ENCODE results near the gene CDH12. TPM values are rescaled to one million over a fixed set of nuclear protein-coding genes. Genes with fewer than 3 reads are reported as not detected.

CDH12 gene
- total RNA-seq, 4 donors from 2014 or later: not detected

DNA sequence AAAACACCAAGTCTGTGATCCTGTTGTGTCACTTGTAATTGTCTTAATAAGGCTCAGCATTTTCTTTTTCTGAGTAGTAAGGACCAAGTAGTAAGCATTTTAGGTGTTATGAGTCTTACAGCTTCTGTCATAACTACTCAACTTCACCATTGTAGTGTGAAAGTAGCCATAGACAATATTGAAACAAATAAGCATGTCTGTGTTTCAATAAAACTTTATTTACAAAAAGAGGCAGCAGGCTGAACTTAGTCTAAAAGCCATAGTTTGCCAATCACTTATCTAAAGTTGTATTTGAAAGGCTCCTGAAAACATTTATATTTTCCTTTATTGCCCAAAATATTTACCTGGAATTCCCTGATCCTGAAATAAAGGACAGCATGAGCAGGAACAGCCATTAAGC lies 796.1 kb downstream of the CDH12 start:
- DNase-seq: no peak
- TF ChIP-seq CTCF (IDR thresholded peaks at IDR 0.05): no peak
- no peak for TF ChIP-seq POLR2A (IDR thresholded peaks at IDR 0.05)
- H3K4me1 ChIP-seq: no peaks in the 10 kb centered on the region
- no peak overlapping the region for H3K27ac ChIP-seq
- H3K36me3 ChIP-seq: no peaks in the 10 kb centered on the region
- intact Hi-C loops (cut with DNase I): no loop called here
- no peak overlapping the region for H3K4me3 ChIP-seq (replicated peaks in 1 of 3)
- no peaks in the 10 kb centered on the region for H3K27me3 ChIP-seq
- H3K9me3 ChIP-seq: no peaks in the 10 kb centered on the region

GRCh38 chr5:22056601-22057000 lies 796.5 kb downstream of the CDH12 start:
- Histone ChIP-seq H3K4me1 (no peaks in the 10 kb centered on the region), H3K4me3 (replicated peaks in 1 of 3) (no peak overlapping the region), H3K27me3 (no peaks in the 10 kb centered on the region), H3K36me3 (no peaks in the 10 kb centered on the region), H3K9me3 (no peaks in the 10 kb centered on the region), H3K27ac (no peak overlapping the region)
- no peak for TF ChIP-seq POLR2A (IDR thresholded peaks at IDR 0.05)
- TF ChIP-seq CTCF (IDR thresholded peaks at IDR 0.05): no peak
- intact Hi-C loops (cut with DNase I): no loop called here
- no peak for DNase-seq
- 87 to 89% methylated on average over 4 of the region's 4 CpGs for WGBS, 2 donors

GRCh38 chr5:22053195-22053594 lies 799.9 kb downstream of the CDH12 start:
- TF ChIP-seq CTCF (IDR thresholded peaks at IDR 0.05) (no peak), POLR2A (IDR thresholded peaks at IDR 0.05) (no peak)
- Histone ChIP-seq H3K4me3 (replicated peaks in 1 of 3) (no peak overlapping the region), H3K4me1 (no peaks in the 10 kb centered on the region), H3K9me3 (no peaks in the 10 kb centered on the region), H3K27me3 (no peaks in the 10 kb centered on the region), H3K27ac (no peak overlapping the region), H3K36me3 (no peaks in the 10 kb centered on the region)
- intact Hi-C loops (cut with DNase I): no loop called here
- DNase-seq: no peak
- 18 to 20% methylated on average over 2 of the region's 2 CpGs for WGBS, 2 donors

- H3K36me3 ChIP-seq: no peaks in the 10 kb centered on the region
- H3K27me3 ChIP-seq: no peaks in the 10 kb centered on the region
- no peak overlapping the region for H3K4me3 ChIP-seq (replicated peaks in 1 of 3)
- intact Hi-C loops (cut with DNase I): no loop called here
- WGBS, 2 donors: 66 to 73% methylated on average over 1 of the region's 1 CpG
- no peaks in the 10 kb centered on the region for H3K4me1 ChIP-seq
- TF ChIP-seq CTCF (IDR thresholded peaks at IDR 0.05): no peak
- TF ChIP-seq POLR2A (IDR thresholded peaks at IDR 0.05): no peak
- no peak for DNase-seq
- no peak overlapping the region for H3K27ac ChIP-seq
- no peaks in the 10 kb centered on the region for H3K9me3 ChIP-seq
These were observed 801.3 kb downstream of the CDH12 start for GRCh38 chr5:22051881-22052280.

GRCh38 chr5:22050931-22051330 lies 802.2 kb downstream of the CDH12 start:
- no peak overlapping the region for H3K27ac ChIP-seq
- H3K9me3 ChIP-seq: no peaks in the 10 kb centered on the region
- no peak for DNase-seq
- H3K4me3 ChIP-seq (replicated peaks in 1 of 3): no peak overlapping the region
- no peaks in the 10 kb centered on the region for H3K27me3 ChIP-seq
- TF ChIP-seq CTCF (IDR thresholded peaks at IDR 0.05): no peak
- TF ChIP-seq POLR2A (IDR thresholded peaks at IDR 0.05): no peak
- no peaks in the 10 kb centered on the region for H3K4me1 ChIP-seq
- H3K36me3 ChIP-seq: no peaks in the 10 kb centered on the region
- intact Hi-C loops (cut with DNase I): no loop called here
- 77 to 87% methylated on average over 2 of the region's 2 CpGs for WGBS, 2 donors

Data from thyroid gland (tissue), 4 donors.